Measurements from ENCODE around the gene WDR20. TPM values are rescaled to one million over a fixed set of nuclear protein-coding genes. Genes with fewer than 3 reads are reported as not detected.
"Not testable (repeated sequence)": the region's sequence is repeated elsewhere in the genome, so short reads cannot be mapped to it uniquely, and the experiment has no call there.

WDR20 gene
- total and polyA plus RNA-seq, 11 donors, result 10.4 to 26.5 (median 19.5) TPM

- no peak for TF ChIP-seq POLR2A (IDR thresholded peaks at IDR 0.05)
- TF ChIP-seq CTCF (IDR thresholded peaks at IDR 0.05), result peak; percentile 69 to 91 (median 83)
- Histone ChIP-seq H3K4me1 (peaks cover 0 to 9% (median 0%) of the 10 kb centered on the region in 12 donors), H3K4me3 (no peak overlapping the region), H3K36me3 (peaks cover 0 to 3% (median 0%) of the 10 kb centered on the region in 9 donors), H3K9me3 (no peaks in the 10 kb centered on the region), H3K27me3 (no peaks in the 10 kb centered on the region), H3K27ac (no peak overlapping the region)
- WGBS, 4 donors, result 31 to 37% (median 33%) methylated on average over 12 of the region's 12 CpGs
- DNase-seq (peak; percentile 83 to 91 (median 87)), ATAC-seq (peak; percentile 81 to 91 (median 86))
- intact Hi-C loops (cut with DNase I), result loop anchor here (1.0 to 10.0 kb wide), 15 partner anchors 32 to 392 kb away; partner anchors contain the start of genes DYNC1H1 (in 5 of the 10) and ZNF839 (in 1 of the 10)
Measured at GRCh38 chr14:102096569-102097188, 43.0 kb upstream of the WDR20 start.

GRCh38 chr14:102097441-102098135 is 42.1 kb upstream of the WDR20 start:
- Histone ChIP-seq H3K9me3 (no peaks in the 10 kb centered on the region), H3K4me3 (no peak overlapping the region), H3K36me3 (peaks cover 0 to 3% (median 0%) of the 10 kb centered on the region in 9 donors), H3K27ac (no peak overlapping the region), H3K27me3 (no peaks in the 10 kb centered on the region), H3K4me1 (peaks cover 0 to 9% (median 0%) of the 10 kb centered on the region in 12 donors)
- WGBS, 4 donors, result 70 to 83% (median 80%) methylated on average over 7 of the region's 7 CpGs
- ATAC-seq (no peak), DNase-seq (no peak)
- no peak for TF ChIP-seq CTCF (IDR thresholded peaks at IDR 0.05)
- TF ChIP-seq POLR2A (IDR thresholded peaks at IDR 0.05), result no peak
- intact Hi-C loops (cut with DNase I), result loop anchor here (2.0 to 10.0 kb wide), 12 partner anchors 33 to 393 kb away; partner anchors contain the start of genes DYNC1H1 (in 5 of the 10) and ZNF839 (in 1 of the 10)

GRCh38 chr14:102103062-102103695 is 36.5 kb upstream of the WDR20 start:
- no peak for DNase-seq
- 92 to 96% (median 93%) methylated on average over 10 of the region's 10 CpGs for WGBS, 4 donors
- TF ChIP-seq CTCF (IDR thresholded peaks at IDR 0.05) (no peak), POLR2A (IDR thresholded peaks at IDR 0.05) (no peak)

GRCh38 chr14:102105369-102105768 is 34.3 kb upstream of the WDR20 start:
- no peak for TF ChIP-seq POLR2A (IDR thresholded peaks at IDR 0.05)
- no peak for TF ChIP-seq CTCF (IDR thresholded peaks at IDR 0.05)
- intact Hi-C loops (cut with DNase I), result loop anchor here in 1 of 10 donors (10.0 kb wide), 1 partner anchor 391 kb away; no protein-coding TSS in a partner anchor

More at GRCh38 chr14:102103062-102103695, 36.5 kb upstream of the WDR20 start:
- ATAC-seq, result no peak
- peaks cover 0 to 3% (median 0%) of the 10 kb centered on the region in 9 donors for H3K36me3 ChIP-seq
- H3K4me3 ChIP-seq, result no peak overlapping the region
- H3K27ac ChIP-seq, result no peak overlapping the region
- H3K9me3 ChIP-seq, result no peaks in the 10 kb centered on the region
- intact Hi-C loops (cut with DNase I), result loop anchor here in 1 of 10 donors (10.0 kb wide), 1 partner anchor 388 kb away; no protein-coding TSS in a partner anchor
- H3K4me1 ChIP-seq, result no peaks in the 10 kb centered on the region
- no peaks in the 10 kb centered on the region for H3K27me3 ChIP-seq

GRCh38 chr14:102109332-102109731 is 30.4 kb upstream of the WDR20 start:
- H3K4me3 ChIP-seq, H3K27me3 ChIP-seq, ATAC-seq, H3K9me3 ChIP-seq, DNase-seq, H3K27ac ChIP-seq, H3K4me1 ChIP-seq, H3K36me3 ChIP-seq: not testable (repeated sequence)
- intact Hi-C loops (cut with DNase I), result loop anchor here in 1 of 10 donors (10.0 kb wide), 1 partner anchor 395 kb away; no protein-coding TSS in a partner anchor
- WGBS, 4 donors, result 85 to 95% (median 91%) methylated on average over 1 of the region's 1 CpG

More at GRCh38 chr14:102105369-102105768, 34.3 kb upstream of the WDR20 start:
- Histone ChIP-seq H3K36me3 (peaks cover 0 to 3% (median 0%) of the 10 kb centered on the region in 9 donors), H3K4me1 (no peaks in the 10 kb centered on the region), H3K4me3 (no peak overlapping the region), H3K27ac (no peak overlapping the region), H3K27me3 (no peaks in the 10 kb centered on the region), H3K9me3 (no peaks in the 10 kb centered on the region)
- WGBS, 4 donors, result 80 to 83% (median 82%) methylated on average over 4 of the region's 4 CpGs
- DNase-seq (no peak), ATAC-seq (no peak)
